Ishikawa (cell line): ENCODE results near the gene ALDH1L1.

Experiments used
- CEBPB ChIP-seq: IDR thresholded peaks from 2 replicates; pipeline ENCODE4 v1.6.1; 2012
- CREB1 ChIP-seq: IDR thresholded peaks from 2 replicates; pipeline ENCODE4 v1.6.1; 2012; ENCODE audit warnings: low read depth
- EGR1 ChIP-seq: IDR thresholded peaks from 2 replicates; pipeline ENCODE4 v1.6.1; 2012
- EP300 ChIP-seq: IDR thresholded peaks from 2 replicates; pipeline ENCODE4 v1.6.1; 2012; ENCODE audit warnings: borderline replicate concordance
- FOXM1 ChIP-seq: IDR thresholded peaks from 2 replicates; pipeline ENCODE4 v1.6.1; 2012; ENCODE audit warnings: low read depth, borderline replicate concordance
- NFIC ChIP-seq: IDR thresholded peaks from 2 replicates; pipeline ENCODE4 v1.6.1; 2012
- RAD21 ChIP-seq: IDR thresholded peaks from 2 replicates; pipeline ENCODE4 v1.6.1; 2012; ENCODE audit warnings: low read depth
- REST ChIP-seq: IDR thresholded peaks from 2 replicates; pipeline ENCODE4 v1.6.1; 2012; ENCODE audit warnings: low read depth, mild to moderate bottlenecking
- TAF1 ChIP-seq: IDR thresholded peaks from 2 replicates; pipeline ENCODE4 v1.6.1; 2012; ENCODE audit warnings: low read depth, mild to moderate bottlenecking
- TCF12 ChIP-seq: IDR thresholded peaks from 2 replicates; pipeline ENCODE4 v1.6.1; 2012; ENCODE audit warnings: low read depth
- TEAD4 ChIP-seq: IDR thresholded peaks from 2 replicates; pipeline ENCODE4 v1.6.1; 2012
- USF1 ChIP-seq: IDR thresholded peaks from 2 replicates; pipeline ENCODE4 v1.6.1; 2012
- YY1 ChIP-seq: IDR thresholded peaks from 2 replicates; pipeline ENCODE4 v1.6.1; 2012; ENCODE audit warnings: low read depth
- ZBTB7A ChIP-seq: IDR thresholded peaks from 2 replicates; pipeline ENCODE4 v1.6.1; 2012; ENCODE audit warnings: low read depth
- TF ChIP-seq, protein P1 (sequence below): IDR thresholded peaks from 2 replicates; pipeline ENCODE4 v1.6.1; 2012

Gene ALDH1L1

DNA sequence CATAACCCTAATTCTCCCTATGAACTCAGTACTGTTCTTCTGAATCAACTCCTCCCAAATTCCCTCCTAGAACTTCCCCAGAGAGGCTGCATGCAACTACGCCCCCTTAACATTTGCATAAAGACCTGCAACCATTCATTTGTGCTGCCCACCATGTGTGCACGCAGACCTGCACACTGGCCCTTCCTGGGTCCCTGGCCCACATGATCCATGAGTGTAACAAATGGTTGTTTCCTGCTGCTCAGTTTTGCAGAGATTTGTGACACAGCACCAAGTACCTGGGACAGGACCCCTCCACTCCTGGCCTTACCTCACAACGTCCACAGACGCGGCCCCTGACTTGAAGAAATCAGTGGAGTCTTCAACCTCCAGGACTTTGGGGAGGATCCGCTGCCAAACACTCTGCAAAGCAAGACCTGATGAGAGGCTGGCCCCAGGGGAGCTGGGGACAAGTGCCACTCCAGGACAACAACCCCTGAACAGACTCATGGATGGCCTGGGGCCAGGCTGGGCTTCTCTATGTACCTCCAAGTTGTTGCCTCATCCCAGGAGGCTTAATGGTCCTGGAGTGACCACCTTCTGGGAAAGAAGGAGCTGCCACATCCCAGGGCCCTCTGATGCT is 33.8 kb downstream of the ALDH1L1 start:
- TF ChIP-seq RAD21 (no peak), EP300 (no peak), ZBTB7A (no peak), CEBPB (no peak), NFIC (no peak), YY1 (no peak), USF1 (no peak), TCF12 (no peak), REST (no peak), FOXM1 (no peak)

- TF ChIP-seq NFIC (no peak), TAF1 (no peak), ZBTB7A (no peak), YY1 (no peak)
Measured at GRCh38 chr3:126146034-126146433, 34.4 kb downstream of the ALDH1L1 start.

GRCh38 chr3:126142652-126143051 is 37.7 kb downstream of the ALDH1L1 start:
- no peak for TF ChIP-seq CEBPB
- TF ChIP-seq TEAD4 = no peak
- TF ChIP-seq EP300 = no peak
- TF ChIP-seq TAF1 = no peak
- no peak for TF ChIP-seq EGR1
- no peak for TF ChIP-seq USF1
- no peak for TF ChIP-seq TCF12
- no peak for TF ChIP-seq FOXM1
- TF ChIP-seq, protein P1, sequence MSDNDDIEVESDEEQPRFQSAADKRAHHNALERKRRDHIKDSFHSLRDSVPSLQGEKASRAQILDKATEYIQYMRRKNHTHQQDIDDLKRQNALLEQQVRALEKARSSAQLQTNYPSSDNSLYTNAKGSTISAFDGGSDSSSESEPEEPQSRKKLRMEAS = no peak
- TF ChIP-seq NFIC = no peak
- no peak for TF ChIP-seq YY1
- TF ChIP-seq REST = no peak
- no peak for TF ChIP-seq RAD21
- no peak for TF ChIP-seq CREB1
- TF ChIP-seq ZBTB7A = no peak

DNA sequence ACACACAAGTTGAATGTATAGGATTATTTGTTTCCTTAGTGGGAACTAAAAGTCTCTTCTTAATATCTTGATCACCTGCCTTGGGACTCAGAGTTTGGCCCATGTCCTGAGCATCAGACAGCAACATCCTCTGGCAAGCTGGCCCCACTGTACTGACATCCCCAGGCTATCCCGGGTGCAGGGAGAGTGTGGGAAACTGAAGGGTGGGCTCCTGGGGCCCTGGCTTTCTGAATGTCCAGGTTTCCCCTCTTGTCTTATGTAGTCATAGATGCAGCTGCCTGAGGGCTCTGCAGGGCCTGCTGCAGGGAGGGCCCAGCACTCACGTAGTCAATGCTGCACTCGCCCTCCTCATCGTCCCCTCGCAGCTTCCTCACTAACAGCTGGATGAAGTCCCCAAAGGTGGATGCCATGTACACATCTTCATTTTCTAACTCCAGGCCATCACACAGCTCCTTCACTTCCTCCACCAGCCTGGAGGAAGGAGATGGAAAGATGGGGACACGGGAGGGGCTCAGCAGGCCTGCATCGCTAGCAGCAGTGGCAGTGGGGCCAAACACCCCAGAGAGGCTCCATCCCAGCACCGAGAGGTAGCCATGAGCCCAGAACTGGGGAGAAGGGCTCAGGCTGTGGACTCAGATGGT is 42.8 kb downstream of the ALDH1L1 start:
- TF ChIP-seq CREB1 (no peak), EP300 (no peak), EGR1 (no peak), RAD21 (no peak), YY1 (no peak), FOXM1 (no peak), REST (no peak), USF1 (no peak), TAF1 (no peak), NFIC (no peak), CEBPB (no peak), ZBTB7A (no peak)
- TF ChIP-seq, protein P1 = no peak
